ENCODE results near the gene MYO1H. TPM values are rescaled to one million over a fixed set of nuclear protein-coding genes. Genes with fewer than 3 reads are reported as not detected.

MYO1H gene
- total and polyA plus RNA-seq, 9 donors: 0.04 to 0.35 (median 0.14) TPM; not detected in 2

DNA sequence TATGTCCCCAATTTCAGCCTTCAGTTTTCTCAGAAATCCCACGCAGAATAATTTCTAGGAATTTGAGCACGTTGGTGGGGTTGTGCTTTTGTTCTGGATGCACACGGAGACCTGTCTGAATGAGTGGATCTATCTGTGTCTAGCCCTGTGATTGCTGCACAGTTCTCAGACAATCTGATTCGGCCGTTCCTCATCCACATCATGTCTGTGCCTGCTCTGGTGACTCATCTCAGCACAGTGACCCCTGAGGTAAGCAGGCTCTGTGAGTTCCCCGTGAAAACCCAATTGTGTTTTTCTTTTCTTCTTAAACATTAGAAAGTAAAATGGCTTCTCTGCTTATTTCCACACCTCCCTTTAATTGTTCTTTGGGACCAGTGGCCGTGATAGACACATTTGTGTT, 150.0 kb downstream of the MYO1H start:
- no peaks in the 10 kb centered on the region for H3K4me1 ChIP-seq (ENCODE audit: control insufficient read depth, insufficient read depth, low read length)
- H3K9me3 ChIP-seq (replicated peaks; ENCODE audit: control insufficient read depth, low read depth, low read length): no peaks in the 10 kb centered on the region
- 100% methylated on average over 1 of the region's 7 CpGs for WGBS (ENCODE audit: insufficient coverage)
- no peak overlapping the region for H3K27ac ChIP-seq (ENCODE audit: low read length)
- H3K27me3 ChIP-seq (ENCODE audit: control insufficient read depth, insufficient read depth, low read length): no peaks in the 10 kb centered on the region
- no peak for DNase-seq
- peaks cover 79% of the 10 kb centered on the region for H3K36me3 ChIP-seq (ENCODE audit: control insufficient read depth, insufficient read depth, low read length)
- no peak overlapping the region for H3K4me3 ChIP-seq (ENCODE audit: low read length)

Other genes with a start within 250 kb of the MYO1H start
- gene ACACB, start 231.3 kb upstream of the MYO1H start, total RNA-seq: 10.3 TPM
- gene ACACB, start 231.3 kb upstream of the MYO1H start, polyA plus RNA-seq (ENCODE audit: insufficient read depth in 1 of 8, insufficient read length in 8 of 8, low replicate concordance in 1 of 8): 10 to 100 TPM in 1 of 8 donors, 1 to 10 TPM in 7; 6.4 to 10.4 (median 7.8) TPM
- 0.04 TPM for gene FOXN4, start 38.6 kb upstream of the MYO1H start, total RNA-seq
- gene FOXN4, start 38.6 kb upstream of the MYO1H start, polyA plus RNA-seq (ENCODE audit: insufficient read depth in 1 of 8, insufficient read length in 8 of 8, low replicate concordance in 1 of 8): under 1 TPM; 0.05 to 0.52 (median 0.11) TPM
- gene KCTD10, start 129.4 kb downstream of the MYO1H start, total RNA-seq: 10.0 TPM
- 10 to 100 TPM; 25.4 to 35.8 (median 28.2) TPM for gene KCTD10, start 129.4 kb downstream of the MYO1H start, polyA plus RNA-seq (ENCODE audit: insufficient read depth in 1 of 8, insufficient read length in 8 of 8, low replicate concordance in 1 of 8)
- gene UBE3B, start 129.7 kb downstream of the MYO1H start, total RNA-seq: 19.4 TPM
- 10 to 100 TPM; 19.6 to 28.0 (median 22.0) TPM for gene UBE3B, start 129.7 kb downstream of the MYO1H start, polyA plus RNA-seq (ENCODE audit: insufficient read depth in 1 of 8, insufficient read length in 8 of 8, low replicate concordance in 1 of 8)
- 36.4 TPM for gene MMAB, start 225.6 kb downstream of the MYO1H start, total RNA-seq
- 10 to 100 TPM; 23.1 to 33.0 (median 28.2) TPM for gene MMAB, start 225.6 kb downstream of the MYO1H start, polyA plus RNA-seq (ENCODE audit: insufficient read depth in 1 of 8, insufficient read length in 8 of 8, low replicate concordance in 1 of 8)
- gene MVK, start 225.9 kb downstream of the MYO1H start, total RNA-seq: 15.0 TPM
- gene MVK, start 225.9 kb downstream of the MYO1H start, polyA plus RNA-seq (ENCODE audit: insufficient read depth in 1 of 8, insufficient read length in 8 of 8, low replicate concordance in 1 of 8): 10 to 100 TPM; 12.6 to 18.4 (median 16.7) TPM

Data from muscle of leg (tissue), 11 donors.